ENCODE measurements around the gene DNAAF5.

The DNAAF5 gene

GRCh38 chr7:778968-779451 is 52.5 kb downstream of the DNAAF5 start:
- Histone ChIP-seq H3K9ac (ENCODE audit: low read length) (no peak overlapping the region), H3K4ac (ENCODE audit: low read depth, low read length) (no peak overlapping the region), H4K8ac (ENCODE audit: low read depth, low read length) (no peak overlapping the region), H2BK15ac (replicated peaks; ENCODE audit: low read depth) (no peak overlapping the region), H3K4me2 (ENCODE audit: low read length) (no peak overlapping the region), H2BK120ac (ENCODE audit: low read depth, low read length) (no peak overlapping the region), H3K4me3 (ENCODE audit: low read length) (no peak overlapping the region), H2BK5ac (ENCODE audit: low read length) (no peak overlapping the region), H3K4me1 (ENCODE audit: control insufficient read depth, low read depth, low read length) (no peaks in the 10 kb centered on the region), H3K27ac (ENCODE audit: low read depth, low read length) (no peak overlapping the region), H3K18ac (ENCODE audit: low read length) (no peak overlapping the region), H3K79me1 (ENCODE audit: low read length) (no peaks in the 10 kb centered on the region), H3K79me2 (ENCODE audit: control insufficient read depth, insufficient read depth, low read length) (no peaks in the 10 kb centered on the region), H2AK5ac (ENCODE audit: low read length) (no peak overlapping the region), H3K56ac (ENCODE audit: low read length) (no peak overlapping the region), H4K5ac (ENCODE audit: low read length) (no peak overlapping the region), H3K23ac (ENCODE audit: low read length) (no peak overlapping the region), H3K36me3 (ENCODE audit: control insufficient read depth, insufficient read depth, low read length) (peaks cover 4% of the 10 kb centered on the region), H3K27me3 (ENCODE audit: insufficient read depth, low read length, poor library complexity) (no peaks in the 10 kb centered on the region)
- no peak for DNase-seq
- WGBS (ENCODE audit: extremely low coverage, insufficient coverage, low lambda C conversion rate) = no CpG with 5 or more reads among the region's 15 CpGs

- Histone ChIP-seq H3K4me2 (ENCODE audit: low read length) (no peak overlapping the region), H3K4me3 (ENCODE audit: low read length) (no peak overlapping the region), H3K23ac (ENCODE audit: low read length) (no peak overlapping the region), H3K79me2 (ENCODE audit: control insufficient read depth, insufficient read depth, low read length) (no peaks in the 10 kb centered on the region), H3K4ac (ENCODE audit: low read depth, low read length) (no peak overlapping the region), H3K27me3 (ENCODE audit: insufficient read depth, low read length, poor library complexity) (no peaks in the 10 kb centered on the region), H3K79me1 (ENCODE audit: low read length) (no peaks in the 10 kb centered on the region), H3K9ac (ENCODE audit: low read length) (no peak overlapping the region), H3K56ac (ENCODE audit: low read length) (no peak overlapping the region), H2BK5ac (ENCODE audit: low read length) (no peak overlapping the region), H2BK120ac (ENCODE audit: low read depth, low read length) (no peak overlapping the region), H2AK5ac (ENCODE audit: low read length) (no peak overlapping the region), H4K8ac (ENCODE audit: low read depth, low read length) (no peak overlapping the region), H3K27ac (ENCODE audit: low read depth, low read length) (no peak overlapping the region), H2BK15ac (replicated peaks; ENCODE audit: low read depth) (no peak overlapping the region), H3K4me1 (ENCODE audit: control insufficient read depth, low read depth, low read length) (no peaks in the 10 kb centered on the region), H3K18ac (ENCODE audit: low read length) (no peak overlapping the region), H4K5ac (ENCODE audit: low read length) (no peak overlapping the region), H3K36me3 (ENCODE audit: control insufficient read depth, insufficient read depth, low read length) (peaks cover 6% of the 10 kb centered on the region)
- no CpG with 5 or more reads among the region's 9 CpGs for WGBS (ENCODE audit: extremely low coverage, insufficient coverage, low lambda C conversion rate)
- DNase-seq = no peak
Observed at GRCh38 chr7:779480-779879, 53.0 kb downstream of the DNAAF5 start.

GRCh38 chr7:780081-780480 is 53.6 kb downstream of the DNAAF5 start:
- H3K36me3 ChIP-seq (ENCODE audit: control insufficient read depth, insufficient read depth, low read length) = peaks cover 6% of the 10 kb centered on the region
- no CpG with 5 or more reads among the region's 14 CpGs for WGBS (ENCODE audit: extremely low coverage, insufficient coverage, low lambda C conversion rate)
- no peaks in the 10 kb centered on the region for H3K4me1 ChIP-seq (ENCODE audit: control insufficient read depth, low read depth, low read length)
- no peak overlapping the region for H3K9ac ChIP-seq (ENCODE audit: low read length)
- no peak overlapping the region for H3K23ac ChIP-seq (ENCODE audit: low read length)
- H2BK15ac ChIP-seq (replicated peaks; ENCODE audit: low read depth) = no peak overlapping the region
- no peaks in the 10 kb centered on the region for H3K27me3 ChIP-seq (ENCODE audit: insufficient read depth, low read length, poor library complexity)
- no peak for DNase-seq
- no peak overlapping the region for H4K5ac ChIP-seq (ENCODE audit: low read length)
- no peak overlapping the region for H3K4me3 ChIP-seq (ENCODE audit: low read length)
- no peak overlapping the region for H3K18ac ChIP-seq (ENCODE audit: low read length)
- no peak overlapping the region for H2BK120ac ChIP-seq (ENCODE audit: low read depth, low read length)
- H3K4me2 ChIP-seq (ENCODE audit: low read length) = no peak overlapping the region
- H3K79me1 ChIP-seq (ENCODE audit: low read length) = no peaks in the 10 kb centered on the region
- H2AK5ac ChIP-seq (ENCODE audit: low read length) = no peak overlapping the region
- no peak overlapping the region for H3K27ac ChIP-seq (ENCODE audit: low read depth, low read length)
- H3K79me2 ChIP-seq (ENCODE audit: control insufficient read depth, insufficient read depth, low read length) = no peaks in the 10 kb centered on the region
- H3K4ac ChIP-seq (ENCODE audit: low read depth, low read length) = no peak overlapping the region
- H2BK5ac ChIP-seq (ENCODE audit: low read length) = no peak overlapping the region
- H3K56ac ChIP-seq (ENCODE audit: low read length) = no peak overlapping the region
- H4K8ac ChIP-seq (ENCODE audit: low read depth, low read length) = no peak overlapping the region

GRCh38 chr7:780516-780915 is 54.0 kb downstream of the DNAAF5 start:
- H3K4me3 ChIP-seq (ENCODE audit: low read length) = no peak overlapping the region
- H3K4me1 ChIP-seq (ENCODE audit: control insufficient read depth, low read depth, low read length) = no peaks in the 10 kb centered on the region
- no peak overlapping the region for H2BK120ac ChIP-seq (ENCODE audit: low read depth, low read length)
- H3K27ac ChIP-seq (ENCODE audit: low read depth, low read length) = no peak overlapping the region
- DNase-seq = no peak
- H3K27me3 ChIP-seq (ENCODE audit: insufficient read depth, low read length, poor library complexity) = no peaks in the 10 kb centered on the region
- H3K4me2 ChIP-seq (ENCODE audit: low read length) = no peak overlapping the region
- H3K56ac ChIP-seq (ENCODE audit: low read length) = no peak overlapping the region
- H3K79me2 ChIP-seq (ENCODE audit: control insufficient read depth, insufficient read depth, low read length) = no peaks in the 10 kb centered on the region
- H4K5ac ChIP-seq (ENCODE audit: low read length) = no peak overlapping the region
- no peak overlapping the region for H3K4ac ChIP-seq (ENCODE audit: low read depth, low read length)
- 100% methylated on average over 1 of the region's 10 CpGs for WGBS (ENCODE audit: extremely low coverage, insufficient coverage, low lambda C conversion rate)
- H2BK5ac ChIP-seq (ENCODE audit: low read length) = no peak overlapping the region
- H2AK5ac ChIP-seq (ENCODE audit: low read length) = no peak overlapping the region
- no peak overlapping the region for H4K8ac ChIP-seq (ENCODE audit: low read depth, low read length)
- H3K79me1 ChIP-seq (ENCODE audit: low read length) = no peaks in the 10 kb centered on the region
- no peak overlapping the region for H2BK15ac ChIP-seq (replicated peaks; ENCODE audit: low read depth)
- peaks cover 6% of the 10 kb centered on the region for H3K36me3 ChIP-seq (ENCODE audit: control insufficient read depth, insufficient read depth, low read length)
- H3K9ac ChIP-seq (ENCODE audit: low read length) = no peak overlapping the region
- no peak overlapping the region for H3K23ac ChIP-seq (ENCODE audit: low read length)
- no peak overlapping the region for H3K18ac ChIP-seq (ENCODE audit: low read length)

- Histone ChIP-seq H3K56ac (ENCODE audit: low read length) (no peak overlapping the region), H4K5ac (ENCODE audit: low read length) (no peak overlapping the region), H3K27ac (ENCODE audit: low read depth, low read length) (no peak overlapping the region), H3K23ac (ENCODE audit: low read length) (no peak overlapping the region), H3K4me3 (ENCODE audit: low read length) (no peak overlapping the region), H3K79me2 (ENCODE audit: control insufficient read depth, insufficient read depth, low read length) (no peaks in the 10 kb centered on the region), H3K79me1 (ENCODE audit: low read length) (no peaks in the 10 kb centered on the region), H3K4me2 (ENCODE audit: low read length) (no peak overlapping the region), H2AK5ac (ENCODE audit: low read length) (no peak overlapping the region), H3K18ac (ENCODE audit: low read length) (no peak overlapping the region), H2BK120ac (ENCODE audit: low read depth, low read length) (no peak overlapping the region), H3K36me3 (ENCODE audit: control insufficient read depth, insufficient read depth, low read length) (peaks cover 5% of the 10 kb centered on the region), H3K4ac (ENCODE audit: low read depth, low read length) (no peak overlapping the region), H4K8ac (ENCODE audit: low read depth, low read length) (no peak overlapping the region), H3K27me3 (ENCODE audit: insufficient read depth, low read length, poor library complexity) (no peaks in the 10 kb centered on the region), H3K4me1 (ENCODE audit: control insufficient read depth, low read depth, low read length) (no peaks in the 10 kb centered on the region), H2BK5ac (ENCODE audit: low read length) (no peak overlapping the region), H2BK15ac (replicated peaks; ENCODE audit: low read depth) (no peak overlapping the region), H3K9ac (ENCODE audit: low read length) (no peak overlapping the region)
- DNase-seq = no peak
- no CpG with 5 or more reads among the region's 23 CpGs for WGBS (ENCODE audit: extremely low coverage, insufficient coverage, low lambda C conversion rate)
Observed at GRCh38 chr7:781186-781849, 54.8 kb downstream of the DNAAF5 start.

Measured in mesendoderm (in vitro differentiated cells).